ENCODE results near the gene RXYLT1. TPM values are rescaled to one million over a fixed set of nuclear protein-coding genes. Genes with fewer than 3 reads are reported as not detected.

RXYLT1 gene
- total RNA-seq, 4 donors from 2014 or later: 4.5 to 29.9 (median 14.4) TPM

DNA sequence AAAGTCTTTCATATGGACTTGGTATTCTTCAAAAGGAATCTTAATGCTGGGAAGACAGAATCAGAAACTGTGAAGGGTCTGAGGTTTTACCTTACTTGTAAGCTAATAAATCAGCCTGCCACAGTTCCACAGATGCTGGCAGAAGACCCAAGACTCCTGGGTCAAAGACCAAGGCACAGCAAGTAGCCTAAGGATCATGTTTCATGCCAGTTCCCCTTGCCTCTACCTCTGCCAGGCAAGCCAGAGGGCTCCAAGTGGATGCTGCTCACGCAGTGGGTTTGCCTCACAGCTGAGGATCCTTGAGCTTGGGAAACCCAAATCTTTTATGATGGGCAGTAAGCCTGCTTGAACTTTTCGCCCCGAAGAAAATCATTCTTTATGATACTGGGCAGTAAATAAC lies 15.2 kb upstream of the RXYLT1 start:
- intact Hi-C loops (cut with DNase I; ENCODE audit: low total_unique reads) (no loop called here), in situ Hi-C loops (cut with MboI; ENCODE audit: low pct_ligation_motif_present in 1 of 4, low pct_unique_long_range_greater_than_20kb in 1 of 4, low sequenced_read_pairs in 3 of 4) (no loop called here)
- Histone ChIP-seq H3K36me3 (no peaks in the 10 kb centered on the region), H3K4me3 (no peak overlapping the region), H3K9me3 (no peaks in the 10 kb centered on the region), H3K4me1 (no peaks in the 10 kb centered on the region), H3K27me3 (no peaks in the 10 kb centered on the region), H3K27ac (no peak overlapping the region)
- DNase-seq: no peak
- WGBS, 2 donors (ENCODE audit: low coverage in 1 of 2): 60% methylated on average over 3 of the region's 3 CpGs; no CpG with 5 or more reads in 1 of the 2 donors
- no peak for TF ChIP-seq POLR2AphosphoS5 (IDR thresholded peaks at IDR 0.05)
- TF ChIP-seq, protein P1, sequence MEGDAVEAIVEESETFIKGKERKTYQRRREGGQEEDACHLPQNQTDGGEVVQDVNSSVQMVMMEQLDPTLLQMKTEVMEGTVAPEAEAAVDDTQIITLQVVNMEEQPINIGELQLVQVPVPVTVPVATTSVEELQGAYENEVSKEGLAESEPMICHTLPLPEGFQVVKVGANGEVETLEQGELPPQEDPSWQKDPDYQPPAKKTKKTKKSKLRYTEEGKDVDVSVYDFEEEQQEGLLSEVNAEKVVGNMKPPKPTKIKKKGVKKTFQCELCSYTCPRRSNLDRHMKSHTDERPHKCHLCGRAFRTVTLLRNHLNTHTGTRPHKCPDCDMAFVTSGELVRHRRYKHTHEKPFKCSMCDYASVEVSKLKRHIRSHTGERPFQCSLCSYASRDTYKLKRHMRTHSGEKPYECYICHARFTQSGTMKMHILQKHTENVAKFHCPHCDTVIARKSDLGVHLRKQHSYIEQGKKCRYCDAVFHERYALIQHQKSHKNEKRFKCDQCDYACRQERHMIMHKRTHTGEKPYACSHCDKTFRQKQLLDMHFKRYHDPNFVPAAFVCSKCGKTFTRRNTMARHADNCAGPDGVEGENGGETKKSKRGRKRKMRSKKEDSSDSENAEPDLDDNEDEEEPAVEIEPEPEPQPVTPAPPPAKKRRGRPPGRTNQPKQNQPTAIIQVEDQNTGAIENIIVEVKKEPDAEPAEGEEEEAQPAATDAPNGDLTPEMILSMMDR (IDR thresholded peaks at IDR 0.05): no peak
- no peak for TF ChIP-seq EP300 (IDR thresholded peaks at IDR 0.05; ENCODE audit: low read depth)
- no peak for TF ChIP-seq POLR2A (IDR thresholded peaks at IDR 0.05)

DNA sequence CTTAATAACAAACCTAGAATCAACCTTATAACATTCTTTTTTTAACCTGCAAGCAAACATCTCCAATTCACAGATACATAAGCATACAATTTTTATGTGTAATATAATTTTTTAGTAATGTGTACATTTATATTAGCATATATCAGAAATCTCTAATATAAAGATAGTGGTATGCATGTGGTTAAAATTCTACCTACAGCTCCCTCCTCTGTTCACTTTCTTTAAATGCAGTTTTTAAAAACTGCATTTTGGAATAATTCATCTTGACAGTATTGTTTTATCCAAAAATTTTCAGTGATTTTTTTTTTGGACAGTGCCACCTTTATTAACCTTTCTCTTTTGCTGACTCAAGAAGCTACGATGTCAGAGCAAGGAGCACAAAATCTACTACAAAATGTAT lies 13.2 kb upstream of the RXYLT1 start:
- no peak overlapping the region for H3K4me3 ChIP-seq
- TF ChIP-seq POLR2A (IDR thresholded peaks at IDR 0.05) (no peak), POLR2AphosphoS5 (IDR thresholded peaks at IDR 0.05) (no peak), EP300 (IDR thresholded peaks at IDR 0.05; ENCODE audit: low read depth) (no peak)
- TF ChIP-seq, protein P1 (IDR thresholded peaks at IDR 0.05): no peak
- H3K27ac ChIP-seq: no peak overlapping the region
- no peaks in the 10 kb centered on the region for H3K36me3 ChIP-seq
- DNase-seq: no peak
- peaks cover 0 to 4% of the 10 kb centered on the region in 2 donors for H3K9me3 ChIP-seq
- no peaks in the 10 kb centered on the region for H3K27me3 ChIP-seq
- 74 to 76% methylated on average over 1 of the region's 1 CpG for WGBS, 2 donors (ENCODE audit: low coverage in 1 of 2)
- in situ Hi-C loops (cut with MboI; ENCODE audit: low pct_ligation_motif_present in 1 of 4, low pct_unique_long_range_greater_than_20kb in 1 of 4, low sequenced_read_pairs in 3 of 4): no loop called here
- intact Hi-C loops (cut with DNase I; ENCODE audit: low total_unique reads): no loop called here
- no peaks in the 10 kb centered on the region for H3K4me1 ChIP-seq

GRCh38 chr12:63770375-63770774 lies 9.3 kb upstream of the RXYLT1 start:
- H3K27me3 ChIP-seq: no peaks in the 10 kb centered on the region
- H3K4me3 ChIP-seq: no peak overlapping the region
- TF ChIP-seq EP300 (IDR thresholded peaks at IDR 0.05; ENCODE audit: low read depth) (no peak), POLR2A (IDR thresholded peaks at IDR 0.05) (no peak), POLR2AphosphoS5 (IDR thresholded peaks at IDR 0.05) (no peak)
- TF ChIP-seq, protein P1 (IDR thresholded peaks at IDR 0.05): no peak
- no peaks in the 10 kb centered on the region for H3K4me1 ChIP-seq
- WGBS, 2 donors (ENCODE audit: low coverage in 1 of 2): 80 to 85% methylated on average over 1 of the region's 1 CpG
- peaks cover 0 to 4% of the 10 kb centered on the region in 2 donors for H3K9me3 ChIP-seq
- no peaks in the 10 kb centered on the region for H3K36me3 ChIP-seq
- in situ Hi-C loops (cut with MboI; ENCODE audit: low pct_ligation_motif_present in 1 of 4, low pct_unique_long_range_greater_than_20kb in 1 of 4, low sequenced_read_pairs in 3 of 4): no loop called here
- DNase-seq: no peak
- H3K27ac ChIP-seq: no peak overlapping the region
- intact Hi-C loops (cut with DNase I; ENCODE audit: low total_unique reads): no loop called here

DNA sequence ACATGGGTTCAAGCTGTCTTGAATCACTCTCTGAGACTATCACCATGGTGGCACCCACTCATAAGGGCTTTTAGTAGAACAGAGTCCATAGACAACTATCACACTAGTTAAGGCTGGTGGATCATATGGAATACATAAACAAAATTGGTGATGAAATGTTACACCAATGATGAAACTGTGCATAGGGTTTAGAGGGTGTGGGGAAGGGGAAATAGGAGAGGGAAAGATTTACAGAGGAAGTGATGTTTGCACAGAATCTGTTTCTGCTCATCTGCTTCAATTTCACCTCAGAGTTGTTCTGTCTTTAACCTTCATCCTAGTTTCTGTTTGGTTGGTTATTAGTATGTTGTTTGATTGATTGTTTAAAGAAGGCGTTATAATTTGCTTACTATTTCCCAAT lies 2.4 kb upstream of the RXYLT1 start:
- DNase-seq: no peak
- Histone ChIP-seq H3K4me3 (no peak overlapping the region), H3K4me1 (peaks cover 0 to 14% (median 8%) of the 10 kb centered on the region in 4 donors), H3K27me3 (no peaks in the 10 kb centered on the region), H3K36me3 (no peaks in the 10 kb centered on the region), H3K9me3 (no peaks in the 10 kb centered on the region), H3K27ac (no peak overlapping the region)
- TF ChIP-seq EP300 (IDR thresholded peaks at IDR 0.05; ENCODE audit: low read depth) (no peak), POLR2AphosphoS5 (IDR thresholded peaks at IDR 0.05) (no peak), POLR2A (IDR thresholded peaks at IDR 0.05) (no peak)
- TF ChIP-seq, protein P1 (IDR thresholded peaks at IDR 0.05): no peak
- intact Hi-C loops (cut with DNase I; ENCODE audit: low total_unique reads): no loop called here
- in situ Hi-C loops (cut with MboI; ENCODE audit: low pct_ligation_motif_present in 1 of 4, low pct_unique_long_range_greater_than_20kb in 1 of 4, low sequenced_read_pairs in 3 of 4): no loop called here
- WGBS, 2 donors (ENCODE audit: low coverage in 1 of 2): 71 to 86% methylated on average over 1 of the region's 1 CpG

Measured in transverse colon (tissue), 4 donors.